IPS-NIHi11 (cell line): ENCODE measurements around the gene ALKBH1.
"Not testable (repeated sequence)": the region's sequence is repeated elsewhere in the genome, so short reads cannot be mapped to it uniquely, and the experiment has no call there.

ENCODE experiments used
- DNase-seq: peaks from one replicate; pipeline ENCODE4 v3.0.0; 2012; ENCODE audit warnings: mixed read lengths, low spot score

The ALKBH1 gene, protein sequence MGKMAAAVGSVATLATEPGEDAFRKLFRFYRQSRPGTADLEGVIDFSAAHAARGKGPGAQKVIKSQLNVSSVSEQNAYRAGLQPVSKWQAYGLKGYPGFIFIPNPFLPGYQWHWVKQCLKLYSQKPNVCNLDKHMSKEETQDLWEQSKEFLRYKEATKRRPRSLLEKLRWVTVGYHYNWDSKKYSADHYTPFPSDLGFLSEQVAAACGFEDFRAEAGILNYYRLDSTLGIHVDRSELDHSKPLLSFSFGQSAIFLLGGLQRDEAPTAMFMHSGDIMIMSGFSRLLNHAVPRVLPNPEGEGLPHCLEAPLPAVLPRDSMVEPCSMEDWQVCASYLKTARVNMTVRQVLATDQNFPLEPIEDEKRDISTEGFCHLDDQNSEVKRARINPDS

GRCh38 chr14:77707724-77708408, at the start of gene ALKBH1, which contains the start of gene SLIRP:
ALKBH1 (minus strand) TSS chr14:77708023; CDS start chr14:77708004, 19 bp downstream.
SLIRP (plus strand) TSS chr14:77708103; CDS start chr14:77708112, 9 bp downstream.
- DNase-seq = peak; percentile 92

DNA sequence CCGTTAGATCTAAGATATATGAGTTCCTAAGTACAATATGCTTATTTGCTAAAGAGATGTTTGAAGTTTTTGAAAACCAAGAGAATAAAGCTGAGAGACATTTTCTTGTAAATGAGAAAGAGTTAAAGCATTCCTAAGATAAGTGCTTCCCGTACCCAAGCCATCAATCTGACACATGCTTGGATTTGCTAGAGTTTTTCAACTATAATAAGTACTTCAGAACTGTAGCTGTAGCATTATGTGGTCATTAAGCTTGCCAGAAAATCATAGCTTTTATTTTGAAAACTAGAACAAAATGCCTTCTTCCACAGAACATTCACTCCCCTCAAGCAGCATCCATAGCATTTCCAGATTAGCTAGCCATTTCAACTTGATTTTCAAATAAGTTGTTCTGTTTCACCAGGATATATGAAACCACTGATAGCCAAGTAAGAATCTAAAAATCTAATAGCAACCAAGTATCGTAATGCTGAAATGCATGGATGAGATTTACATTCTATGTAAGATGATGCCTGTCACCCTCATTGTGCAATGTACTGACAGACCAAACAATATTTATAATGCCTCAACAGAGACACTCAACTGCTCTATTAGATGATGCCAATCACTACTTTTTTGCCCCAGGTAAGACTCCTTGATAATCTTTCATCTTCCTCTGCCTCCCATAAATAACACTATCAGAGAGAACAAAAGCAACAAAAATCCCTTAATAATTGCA, 45.1 kb upstream of the ALKBH1 start:
- DNase-seq = no peak

DNA sequence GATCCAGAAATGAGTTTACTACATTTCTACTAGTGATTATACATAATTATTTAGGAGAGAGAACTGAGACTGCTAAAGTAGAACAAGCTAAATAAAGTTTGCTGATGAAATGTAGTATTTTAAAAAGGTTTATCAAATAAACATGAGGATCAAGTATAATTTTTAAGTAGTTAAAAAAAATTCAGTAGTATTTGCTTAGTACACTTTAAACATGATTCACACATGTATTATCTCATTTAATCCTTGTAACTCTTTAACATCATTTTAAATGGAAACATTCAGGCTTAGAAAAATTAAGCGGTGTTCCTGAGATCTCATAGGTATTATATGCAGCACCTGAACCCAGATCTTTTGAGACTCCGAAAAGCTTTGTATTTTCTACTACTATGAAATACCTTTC, 44.4 kb upstream of the ALKBH1 start:
- no peak for DNase-seq

GRCh38 chr14:77747425-77747824, 39.6 kb upstream of the ALKBH1 start:
- DNase-seq = not testable (repeated sequence)

- DNase-seq = no peak
These were observed 38.4 kb upstream of the ALKBH1 start for GRCh38 chr14:77746064-77746702.

- no peak for DNase-seq
These were observed 33.6 kb upstream of the ALKBH1 start for GRCh38 chr14:77741438-77741837.

DNA sequence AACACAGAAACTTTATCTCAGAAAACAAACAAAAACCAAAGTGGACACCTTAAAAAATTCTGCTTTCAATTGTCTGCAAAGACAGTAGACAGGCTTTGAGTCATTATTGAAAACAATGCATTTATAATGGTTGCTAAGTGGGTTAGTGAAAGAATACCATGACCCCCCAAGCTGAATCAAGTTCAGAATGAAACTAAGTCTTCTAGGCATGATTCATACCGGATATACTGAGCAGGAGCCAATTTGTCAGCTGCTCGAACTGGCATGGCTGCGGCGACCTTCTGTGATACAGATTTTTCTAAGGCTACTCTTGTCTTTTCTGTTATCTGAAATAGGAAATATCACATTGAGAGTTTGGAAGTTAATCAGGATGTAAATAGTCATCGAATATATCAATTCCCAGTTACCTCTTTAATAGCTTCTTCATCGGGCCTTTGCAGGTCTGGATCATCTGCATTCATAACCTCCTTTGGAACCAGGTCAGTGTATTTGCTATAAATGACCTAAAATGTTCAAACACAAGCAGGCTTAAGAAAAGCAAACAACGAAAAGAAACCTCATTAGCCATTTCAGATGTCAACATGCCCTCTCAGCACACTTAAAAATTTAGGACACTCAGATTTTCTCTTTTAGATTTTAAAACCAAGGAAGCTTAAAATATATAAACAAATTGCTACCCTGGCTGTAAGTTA, 30.9 kb upstream of the ALKBH1 start:
- no peak for DNase-seq

- no peak for DNase-seq
These were observed 23.2 kb upstream of the ALKBH1 start for GRCh38 chr14:77730976-77731497.

DNA sequence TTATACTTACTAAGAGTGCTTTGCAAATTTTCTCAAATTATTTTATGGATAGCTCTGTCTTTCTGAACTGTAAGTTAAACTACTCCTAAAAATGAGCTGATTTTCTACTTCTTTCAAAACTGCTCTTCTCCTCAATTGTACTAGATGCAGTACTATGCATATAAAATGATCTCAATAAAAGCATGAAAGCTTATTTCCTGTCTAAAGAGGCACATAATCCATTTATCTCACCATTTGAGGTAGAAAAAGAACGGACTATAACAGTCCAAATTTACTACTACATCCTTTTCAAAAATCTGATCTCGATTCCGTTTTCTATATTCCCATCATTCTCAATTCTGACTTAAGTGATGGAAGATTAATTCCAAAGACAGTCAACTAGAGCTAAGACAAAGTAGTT, 14.5 kb upstream of the ALKBH1 start:
- no peak for DNase-seq

DNA sequence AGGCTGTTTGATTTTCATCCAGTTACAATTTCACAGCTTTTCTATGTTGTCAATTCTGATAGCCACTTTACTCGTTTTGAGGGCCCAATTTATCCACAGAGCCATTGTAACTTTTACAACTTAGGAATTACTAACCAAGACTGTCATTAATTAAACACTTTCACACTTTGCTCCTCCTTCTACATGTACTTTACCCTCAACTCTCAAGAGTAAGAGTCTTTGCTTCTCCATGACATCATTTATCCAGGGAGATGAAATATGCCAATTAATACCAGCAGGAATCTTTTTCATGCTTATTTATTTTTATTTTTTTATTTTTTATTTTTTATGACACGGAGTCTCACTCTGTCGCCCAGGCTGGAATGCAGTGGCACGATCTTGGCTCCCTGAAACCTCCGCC, 13.6 kb upstream of the ALKBH1 start:
- no peak for DNase-seq

- DNase-seq = no peak
These were observed 9.9 kb upstream of the ALKBH1 start for GRCh38 chr14:77717608-77718305.

- no peak for DNase-seq
These were observed 7.1 kb upstream of the ALKBH1 start for GRCh38 chr14:77714926-77715325.

- no peak for DNase-seq
These were observed 2.5 kb upstream of the ALKBH1 start for GRCh38 chr14:77710364-77710763.

GRCh38 chr14:77709412-77709811, 1.6 kb upstream of the ALKBH1 start:
- DNase-seq = no peak

DNA sequence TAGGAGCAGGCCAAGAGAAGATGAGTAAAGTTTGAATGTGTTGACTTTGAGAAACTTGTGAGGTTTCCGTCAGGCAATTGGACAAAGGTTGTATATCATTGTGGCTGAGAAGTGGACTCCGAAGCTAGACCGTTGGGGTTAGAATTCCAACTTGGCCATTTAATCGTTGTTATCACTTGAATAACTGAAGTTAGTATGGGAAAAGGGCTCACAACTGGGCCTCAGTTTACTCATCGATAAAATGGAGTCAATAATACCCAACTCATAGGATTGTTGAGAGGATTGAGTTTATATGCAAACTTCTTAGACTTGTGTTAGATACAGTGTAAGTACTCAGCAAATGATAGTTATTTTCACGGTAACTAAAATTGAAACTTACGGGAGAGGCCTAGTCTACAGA, 926 bp upstream of the ALKBH1 start:
- DNase-seq = no peak

DNA sequence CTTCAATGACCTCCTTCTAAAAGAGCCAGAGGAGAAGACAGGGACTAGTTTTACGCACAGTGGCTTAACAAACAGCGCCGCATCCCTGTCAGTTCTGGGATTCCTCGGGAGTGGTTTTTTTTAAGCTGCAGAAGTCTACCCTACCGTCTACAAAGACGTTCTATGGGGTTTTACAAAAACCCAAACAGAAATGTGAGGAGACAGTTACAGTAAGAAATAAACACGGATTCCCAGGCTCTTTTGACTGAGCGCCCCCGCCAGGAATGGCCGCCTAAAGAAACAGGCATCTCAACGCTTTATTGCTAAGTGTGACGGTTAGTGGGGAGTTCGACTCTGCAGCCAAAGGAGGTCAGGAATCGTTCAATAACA, 484 bp downstream of the ALKBH1 start:
- DNase-seq = peak; percentile 29

GRCh38 chr14:77691259-77691658, 16.6 kb downstream of the ALKBH1 start:
- no peak for DNase-seq

DNA sequence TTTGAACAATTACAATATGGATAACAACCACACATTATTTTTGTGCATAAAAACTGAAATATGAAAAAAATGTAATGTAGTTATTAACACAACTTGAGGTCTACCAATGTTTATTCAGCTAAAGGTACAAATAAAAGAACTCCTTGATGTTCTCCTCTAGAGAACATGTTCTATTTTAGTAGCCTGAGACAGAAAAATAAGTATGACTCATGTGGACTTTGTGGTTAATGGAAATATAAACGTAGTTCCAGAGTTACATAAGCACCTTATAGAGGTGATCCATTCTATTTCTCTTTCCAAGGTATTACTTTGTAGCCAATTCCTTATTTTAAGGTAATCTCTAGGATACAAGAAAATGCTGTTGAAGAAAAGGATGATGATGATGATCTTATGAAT, 25.7 kb downstream of the ALKBH1 start:
- DNase-seq = no peak

DNA sequence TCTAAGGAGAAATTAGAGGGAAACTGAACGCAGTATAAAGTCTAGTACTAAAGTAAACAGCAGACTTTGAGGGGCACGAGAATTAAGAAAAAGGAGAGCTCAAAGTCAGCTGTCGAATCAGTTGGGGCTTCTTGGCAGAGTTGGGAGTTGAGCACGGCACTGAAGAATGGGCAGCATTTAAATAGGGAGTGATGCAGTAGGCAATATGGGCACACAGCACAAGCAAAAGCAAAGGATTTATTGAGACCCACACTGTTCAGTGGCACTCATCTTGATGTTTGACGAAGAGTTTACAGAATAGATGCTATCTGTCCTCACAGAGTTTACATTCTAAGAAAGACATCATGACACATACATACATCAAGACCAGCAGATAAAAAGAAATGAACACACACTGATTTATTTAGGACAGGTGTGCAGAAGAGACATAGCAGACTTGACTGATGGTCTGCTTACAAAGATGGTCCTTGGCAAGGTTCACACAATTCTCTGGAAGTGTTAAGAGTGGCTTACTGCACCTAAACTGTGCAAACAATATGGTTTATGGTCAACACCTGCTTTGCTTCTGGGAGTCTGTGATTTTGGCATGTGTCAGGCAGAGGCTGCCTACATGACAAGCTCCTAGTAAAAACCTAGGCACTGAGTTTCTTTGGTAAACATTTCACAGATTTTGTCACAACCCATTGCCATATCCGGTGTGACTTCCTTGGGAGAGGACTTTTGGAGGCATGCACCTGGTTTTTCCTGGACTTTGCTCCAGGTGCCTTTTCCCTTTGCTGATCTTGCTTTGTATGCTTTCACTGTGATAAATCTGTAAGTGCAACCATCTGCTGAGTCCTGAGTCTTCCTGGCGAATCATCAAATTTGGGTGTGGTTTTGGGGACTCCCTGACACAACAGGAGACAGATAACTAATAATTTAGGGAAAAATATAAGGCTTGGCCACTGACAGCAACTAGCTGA, 26.3 kb downstream of the ALKBH1 start:
- DNase-seq = no peak

GRCh38 chr14:77674931-77675330, 32.9 kb downstream of the ALKBH1 start:
- DNase-seq = no peak
